Naive thymus-derived CD4-positive, alpha-beta T cell (primary cell): ENCODE measurements around the gene DUSP8. TPM values are rescaled to one million over a fixed set of nuclear protein-coding genes. Genes with fewer than 3 reads are reported as not detected.

ENCODE experiments used
- ATAC-seq: fragments of 150-1000 bp; cut with Tn5 transposase; 2 replicates; pipeline ENCODE4 v1.10.0; 2021; ENCODE audit warnings: mild to moderate bottlenecking, moderate library complexity
- CTCF ChIA-PET: fragments of 350-600 bp; sonication (Branson Sonifier 250); formaldehyde crosslinking; loops from one replicate; lab custom pipeline; 2021; ENCODE audit warnings: antibody characterized with exemption; lab: Charles Lee
- POLR2A ChIA-PET: fragments of 350-600 bp; sonication (Branson Sonifier 250); formaldehyde crosslinking; loops from one replicate; lab custom pipeline; 2021; ENCODE audit warnings: antibody characterized with exemption, inconsistent platforms; lab: Charles Lee
- DNase-seq, 9 donors: peaks; one replicate each; pipeline versions ENCODE4 v3.0.0 to v3.0.0-alpha.2; 2020 to 2022; ENCODE audit warnings: mixed read lengths in 1 of 9
- H3K27ac ChIP-seq: one replicate; pipeline ENCODE4 v1.7.0; 2013; ENCODE audit warnings: mild to moderate bottlenecking, low read depth, low read length, moderate library complexity
- H3K27me3 ChIP-seq, 2 donors: one replicate each; pipeline ENCODE4 v1.7.0; 2013; ENCODE audit warnings: low read length in 2 of 2, mild to moderate bottlenecking in 2 of 2, moderate library complexity in 2 of 2; ENCODE audit not compliant: control insufficient read depth in 2 of 2, insufficient read depth in 2 of 2
- H3K36me3 ChIP-seq, 3 experiments: 1 replicate in 2 of 3; 2 replicates in 1 of 3; pipeline ENCODE4 v1.7.0; 2013; ENCODE audit warnings: low read length in 3 of 3, mild to moderate bottlenecking in 3 of 3, moderate library complexity in 1 of 3; ENCODE audit not compliant: insufficient read depth in 3 of 3, control insufficient read depth in 2 of 3
- H3K4me1 ChIP-seq, 2 donors: one replicate each; pipeline ENCODE4 v1.7.0; 2013; ENCODE audit warnings: low read length in 2 of 2, mild to moderate bottlenecking in 2 of 2, moderate library complexity in 1 of 2; ENCODE audit not compliant: control insufficient read depth in 2 of 2, insufficient read depth in 2 of 2
- H3K4me3 ChIP-seq: 2 replicates; pipeline ENCODE4 v1.7.0; 2013; ENCODE audit warnings: mild to moderate bottlenecking, low read length
- H3K9me3 ChIP-seq, 3 experiments: 1 replicate in 2 of 3; 2 replicates in 1 of 3; pipeline ENCODE4 v1.7.0; 2013; ENCODE audit warnings: low read length in 3 of 3; ENCODE audit not compliant: control insufficient read depth in 2 of 3
- H3K27ac Mint-ChIP-seq, 9 donors: one replicate each; pipeline ENCODE4 v1.8.0; 2020 to 2022; ENCODE audit warnings: mixed read lengths in 9 of 9, mild to moderate bottlenecking in 8 of 9, moderate library complexity in 5 of 9, inconsistent platforms in 2 of 9
- H3K27me3 Mint-ChIP-seq, 5 donors: one replicate each; pipeline ENCODE4 v1.8.0; 2021 to 2022; ENCODE audit warnings: mixed read lengths in 5 of 5, mild to moderate bottlenecking in 1 of 5
- H3K36me3 Mint-ChIP-seq, 5 donors: one replicate each; pipeline ENCODE4 v1.8.0; 2020 to 2022; ENCODE audit warnings: mixed read lengths in 5 of 5, mild to moderate bottlenecking in 3 of 5, inconsistent platforms in 1 of 5
- H3K4me1 Mint-ChIP-seq, 7 donors: one replicate each; pipeline ENCODE4 v1.8.0; 2020 to 2022; ENCODE audit warnings: mixed read lengths in 7 of 7, mild to moderate bottlenecking in 3 of 7, inconsistent platforms in 1 of 7
- H3K4me3 Mint-ChIP-seq, 10 donors: one replicate each; pipeline ENCODE4 v1.8.0; 2020 to 2022; ENCODE audit warnings: mild to moderate bottlenecking in 10 of 10, mixed read lengths in 10 of 10, moderate library complexity in 6 of 10, inconsistent platforms in 2 of 10
- H3K9me3 Mint-ChIP-seq, 11 donors: one replicate each; pipeline ENCODE4 v1.8.0; 2020 to 2022; ENCODE audit warnings: mixed read lengths in 11 of 11, mild to moderate bottlenecking in 4 of 11, inconsistent platforms in 1 of 11, moderate library complexity in 1 of 11
- intact Hi-C, 2 donors: fragments of 100-400 bp; cut with micrococcal nuclease; formaldehyde crosslinking; loops; one replicate each; pipeline ENCODE4 v1.15.1; 2023
- polyA plus RNA-seq, 2 donors: library from polyadenylated mRNA; unstranded; fragments of 300-500 nt; fragmentation: Illumina TruSeq; gene quantifications; one replicate each; pipeline ENCODE4 v1.2.3, GENCODE V29; 2021
- total RNA-seq, 6 experiments: library from RNA in 5 of 6; stranded (reverse) in 5 of 6; gene quantifications; 1 replicate in 5 of 6; 2 replicates in 1 of 6; pipeline ENCODE4 v1.2.3 and lab custom pipeline; 2021 to 2026

Gene DUSP8
- total and polyA plus RNA-seq, 7 experiments from 2014 or later, result 0.22 to 79.3 (median 3.9) TPM

DNA sequence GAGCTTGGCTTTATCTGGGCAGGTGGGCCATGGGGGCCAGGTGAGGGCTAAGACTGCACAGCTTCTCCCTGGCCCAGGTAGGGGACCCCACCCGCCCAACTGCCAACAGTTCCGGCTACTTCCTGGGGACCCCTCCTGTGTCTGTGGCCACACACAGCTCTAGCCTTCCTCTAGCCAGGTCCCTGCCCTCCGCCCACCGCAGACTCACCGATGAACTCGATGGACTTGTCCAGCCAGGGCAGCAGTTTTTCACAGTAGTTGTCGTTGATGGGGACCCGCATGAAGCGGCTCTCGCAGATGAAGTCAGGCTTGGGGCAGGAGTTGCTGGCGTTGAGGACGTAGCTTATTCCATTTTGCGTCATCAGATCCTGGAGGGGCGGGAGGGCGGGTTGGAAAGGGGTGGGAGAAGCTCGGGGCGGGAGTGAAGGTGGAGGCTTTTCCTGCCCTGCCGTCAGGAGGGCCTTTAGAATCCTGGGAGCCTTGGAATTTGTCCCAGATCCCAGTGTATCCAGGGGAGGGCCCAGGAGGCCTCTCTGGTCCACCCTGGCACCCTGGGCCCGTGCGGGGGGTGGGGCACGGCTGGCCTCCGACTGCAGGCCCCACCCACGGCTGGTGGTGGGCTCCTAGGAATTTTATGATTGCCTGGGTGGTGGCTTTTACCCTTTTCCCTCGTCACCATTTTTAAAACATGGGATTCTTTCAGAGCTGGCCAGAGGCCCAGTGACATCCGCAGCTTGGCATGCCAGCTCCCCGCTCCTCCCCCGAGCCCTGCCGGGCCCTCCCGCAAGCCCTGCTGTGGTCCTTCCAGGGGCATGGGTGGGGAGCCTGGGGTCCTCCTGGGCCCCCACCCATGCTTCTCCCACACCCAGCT is 13.9 kb downstream of the DUSP8 start:
- DNase-seq (peak in 1 of 9 donors; percentile 7), ATAC-seq (no peak)
- no peaks in the 10 kb centered on the region for H3K4me1 ChIP-seq
- H3K4me1 Mint-ChIP-seq, result peaks cover 0 to 3% (median 0%) of the 10 kb centered on the region in 7 donors
- POLR2A ChIA-PET, result interaction anchor here (1.1 kb wide), 1 partner anchor 9 kb away, joined by 4 read pairs; no protein-coding TSS in a partner anchor
- H3K9me3 ChIP-seq, result no peaks in the 10 kb centered on the region
- intact Hi-C loops, result no loop called here
- CTCF ChIA-PET, result no interaction called here
- H3K27me3 ChIP-seq, result no peaks in the 10 kb centered on the region
- H3K27ac Mint-ChIP-seq, result peak overlapping the region in 2 of 9 donors; percentile 33 to 67
- H3K4me3 Mint-ChIP-seq, result no peak overlapping the region
- peaks cover 0 to 4% (median 0%) of the 10 kb centered on the region in 5 donors for H3K36me3 Mint-ChIP-seq
- no peaks in the 10 kb centered on the region for H3K9me3 Mint-ChIP-seq
- H3K36me3 ChIP-seq, result peaks cover 0 to 28% (median 0%) of the 10 kb centered on the region in 3 experiments
- H3K27ac ChIP-seq, result no peak overlapping the region
- no peak overlapping the region for H3K4me3 ChIP-seq
- peaks cover 0 to 4% (median 0%) of the 10 kb centered on the region in 5 donors for H3K27me3 Mint-ChIP-seq

DNA sequence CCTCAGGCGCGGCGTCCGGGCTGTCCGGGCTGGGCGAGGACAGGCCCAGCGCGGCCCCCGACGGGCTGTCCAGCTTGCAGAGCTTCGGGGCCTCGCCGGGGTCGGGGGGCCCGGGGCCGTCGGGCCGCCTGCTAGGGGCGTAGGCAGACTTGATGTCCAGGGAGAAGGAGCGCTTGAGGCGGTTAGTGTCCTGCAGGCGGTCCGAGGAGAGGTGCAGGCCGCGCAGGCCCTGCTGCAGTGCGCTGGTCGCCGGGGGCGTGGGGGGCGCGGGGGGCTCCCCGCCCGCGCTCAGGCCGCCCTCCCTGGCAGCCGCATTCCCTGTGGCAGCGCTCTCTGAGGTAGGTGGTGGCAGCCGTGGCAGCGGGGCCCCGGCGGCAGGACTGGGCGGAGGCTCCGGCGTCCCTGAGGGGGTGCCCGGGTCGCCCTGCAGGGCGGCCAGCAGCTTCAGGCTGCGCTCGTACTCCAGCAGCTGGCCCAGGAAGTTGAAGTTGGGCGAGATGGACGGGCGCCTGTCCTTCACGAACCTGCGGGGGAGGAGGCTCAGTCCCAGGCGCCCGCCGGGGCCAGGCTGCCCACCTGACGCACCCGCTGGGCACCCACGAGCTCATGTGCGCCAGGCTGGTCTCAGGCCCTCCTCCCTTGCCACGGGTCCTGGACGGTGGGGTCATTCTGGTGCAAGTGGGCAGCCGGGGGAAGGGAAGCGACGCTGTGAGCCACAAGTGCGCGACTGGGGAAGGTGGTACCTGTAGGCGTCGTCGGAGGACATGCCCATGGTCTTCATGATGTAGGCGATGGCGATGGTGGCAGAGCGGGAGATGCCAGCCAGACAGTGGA is 14.8 kb downstream of the DUSP8 start:
- intact Hi-C loops, result no loop called here
- Mint-ChIP-seq H3K27me3 (peaks cover 0 to 4% (median 0%) of the 10 kb centered on the region in 5 donors), H3K36me3 (peaks cover 0 to 4% (median 0%) of the 10 kb centered on the region in 5 donors), H3K4me3 (no peak overlapping the region), H3K27ac (peak overlapping the region in 2 of 9 donors; percentile 33 to 43), H3K9me3 (no peaks in the 10 kb centered on the region), H3K4me1 (peaks cover 0 to 3% (median 0%) of the 10 kb centered on the region in 7 donors)
- ChIA-PET POLR2A (interaction anchor here (1.1 kb wide), 1 partner anchor 10 kb away, joined by 4 read pairs; no protein-coding TSS in a partner anchor), CTCF (no interaction called here)
- ATAC-seq (no peak), DNase-seq (peak in 1 of 9 donors; percentile 7)
- H3K9me3 ChIP-seq, result no peaks in the 10 kb centered on the region
- H3K4me3 ChIP-seq, result no peak overlapping the region
- H3K27ac ChIP-seq, result no peak overlapping the region
- H3K36me3 ChIP-seq, result peaks cover 0 to 21% (median 0%) of the 10 kb centered on the region in 3 experiments
- no peaks in the 10 kb centered on the region for H3K4me1 ChIP-seq
- no peaks in the 10 kb centered on the region for H3K27me3 ChIP-seq

DNA sequence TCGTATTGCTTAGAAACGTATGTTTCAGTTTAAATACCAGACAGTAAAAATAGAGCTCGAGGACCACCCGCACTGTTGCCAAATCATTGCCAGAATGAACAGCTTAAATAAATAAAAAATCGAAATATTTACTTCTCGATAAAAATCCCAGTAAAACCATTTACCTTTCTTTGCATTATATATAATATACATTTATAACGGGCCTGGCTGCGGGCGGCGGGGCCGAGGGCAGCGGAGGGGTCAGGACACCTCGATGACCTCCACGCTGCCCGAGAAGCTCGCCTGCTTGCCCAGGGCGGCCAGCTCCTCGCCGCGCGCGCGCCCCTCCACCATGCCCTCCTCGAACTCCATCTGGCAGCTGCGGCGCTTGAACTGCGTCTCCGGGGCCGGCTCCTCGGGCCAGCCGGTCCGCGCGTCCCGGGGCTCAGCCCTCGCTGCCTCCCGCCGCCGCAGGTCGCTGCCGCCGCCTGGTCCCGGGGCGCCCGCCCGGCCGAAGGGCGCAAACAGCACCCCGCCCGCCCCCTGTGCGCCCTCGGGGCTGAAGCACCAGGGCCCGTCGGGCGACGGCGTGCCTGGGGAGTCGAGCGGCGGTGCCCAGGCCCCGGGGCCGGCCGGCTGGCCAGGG is 15.7 kb downstream of the DUSP8 start:
- DNase-seq, result no peak
- Histone ChIP-seq H3K36me3 (peaks cover 0 to 14% (median 0%) of the 10 kb centered on the region in 3 experiments), H3K4me1 (no peaks in the 10 kb centered on the region), H3K27ac (no peak overlapping the region), H3K4me3 (no peak overlapping the region), H3K9me3 (no peaks in the 10 kb centered on the region), H3K27me3 (no peaks in the 10 kb centered on the region)
- no peak overlapping the region for H3K4me3 Mint-ChIP-seq
- no peak for ATAC-seq
- no peaks in the 10 kb centered on the region for H3K9me3 Mint-ChIP-seq
- no peak overlapping the region for H3K27ac Mint-ChIP-seq
- H3K4me1 Mint-ChIP-seq, result no peaks in the 10 kb centered on the region
- H3K27me3 Mint-ChIP-seq, result peaks cover 0 to 7% (median 0%) of the 10 kb centered on the region in 5 donors
- ChIA-PET CTCF (no interaction called here), POLR2A (no interaction called here)
- H3K36me3 Mint-ChIP-seq, result peaks cover 0 to 4% (median 0%) of the 10 kb centered on the region in 5 donors
- intact Hi-C loops, result no loop called here

DNA sequence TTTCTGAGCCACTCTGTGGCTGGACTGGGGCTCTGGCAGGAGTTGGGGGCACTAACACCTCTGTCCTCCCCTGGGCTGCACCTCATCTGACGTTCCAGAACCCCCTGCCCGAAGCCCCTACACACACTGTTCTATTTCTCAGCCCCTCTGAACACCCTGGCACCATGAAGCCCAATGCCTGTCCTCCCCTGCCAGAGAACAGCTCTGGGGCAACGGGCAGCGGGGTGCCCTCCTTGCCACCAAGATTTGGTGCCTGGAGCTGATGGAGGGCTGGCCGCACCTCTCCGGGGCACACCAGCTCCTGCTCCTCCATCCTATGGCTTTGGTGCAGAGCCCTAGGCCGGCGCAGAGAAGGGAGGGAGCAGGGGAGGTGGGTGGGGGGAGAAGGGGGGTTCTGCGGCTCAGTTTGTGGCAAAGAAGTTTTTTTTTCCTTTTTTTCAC is 16.3 kb downstream of the DUSP8 start:
- Histone ChIP-seq H3K36me3 (peaks cover 0 to 13% (median 0%) of the 10 kb centered on the region in 3 experiments), H3K4me3 (no peak overlapping the region), H3K27me3 (no peaks in the 10 kb centered on the region), H3K27ac (no peak overlapping the region), H3K9me3 (no peaks in the 10 kb centered on the region), H3K4me1 (no peaks in the 10 kb centered on the region)
- H3K36me3 Mint-ChIP-seq, result peaks cover 0 to 4% (median 0%) of the 10 kb centered on the region in 5 donors
- CTCF ChIA-PET, result interaction anchor here (0.7 kb wide), 1 partner anchor 18 kb away, joined by 3 read pairs; no protein-coding TSS in a partner anchor
- H3K27me3 Mint-ChIP-seq, result peaks cover 0 to 7% (median 0%) of the 10 kb centered on the region in 5 donors
- ATAC-seq, result no peak
- no peaks in the 10 kb centered on the region for H3K9me3 Mint-ChIP-seq
- intact Hi-C loops, result no loop called here
- peak overlapping the region in 1 of 10 donors; percentile 14 for H3K4me3 Mint-ChIP-seq
- H3K4me1 Mint-ChIP-seq, result no peaks in the 10 kb centered on the region
- peak overlapping the region in 1 of 9 donors; percentile 43 for H3K27ac Mint-ChIP-seq
- POLR2A ChIA-PET, result interaction anchor here (1.0 kb wide), 1 partner anchor 24 kb away, joined by 4 read pairs; no protein-coding TSS in a partner anchor
- DNase-seq, result no peak

DNA sequence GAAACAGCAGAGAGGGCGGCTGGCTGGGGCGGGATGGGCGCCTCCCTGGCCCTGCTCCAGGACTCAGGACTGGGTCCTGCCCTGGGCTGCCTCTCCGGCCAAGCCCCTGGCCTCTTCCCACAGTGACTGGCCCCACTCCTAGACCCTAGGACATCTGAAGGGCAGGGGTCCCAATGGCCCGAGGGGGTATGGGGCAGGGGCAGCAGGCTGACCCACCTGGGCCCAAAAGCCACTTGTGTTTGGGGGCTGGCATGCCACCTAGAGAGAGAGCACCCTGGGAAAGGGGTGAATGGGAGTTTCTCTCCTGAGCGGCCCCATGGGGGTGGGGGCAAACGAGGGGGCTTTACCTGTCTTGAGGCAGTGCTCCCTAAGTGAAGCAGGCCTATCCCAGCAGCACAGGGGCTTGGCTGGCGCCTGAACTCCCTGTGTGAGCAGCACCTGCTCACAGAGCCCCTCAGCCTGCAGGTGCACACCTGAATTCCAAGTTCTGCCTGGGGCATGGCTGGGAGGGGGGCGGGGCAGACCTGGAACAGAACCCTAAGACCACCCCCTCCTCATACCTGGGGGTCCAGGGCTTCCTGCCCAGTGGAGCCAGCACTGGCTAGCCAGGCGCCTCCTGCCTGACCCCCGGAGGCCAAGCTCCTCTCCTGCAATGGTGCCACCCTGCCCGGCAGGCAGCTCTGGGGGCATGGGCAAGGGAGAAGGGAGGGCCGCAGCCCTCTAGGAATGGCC is 16.9 kb downstream of the DUSP8 start:
- Mint-ChIP-seq H3K27ac (no peak overlapping the region), H3K27me3 (peaks cover 0 to 7% (median 5%) of the 10 kb centered on the region in 5 donors), H3K4me1 (no peaks in the 10 kb centered on the region), H3K36me3 (peaks cover 0 to 4% (median 0%) of the 10 kb centered on the region in 5 donors), H3K4me3 (no peak overlapping the region), H3K9me3 (no peaks in the 10 kb centered on the region)
- Histone ChIP-seq H3K4me3 (no peak overlapping the region), H3K27ac (no peak overlapping the region), H3K27me3 (no peaks in the 10 kb centered on the region), H3K36me3 (peaks cover 0 to 13% (median 0%) of the 10 kb centered on the region in 3 experiments), H3K4me1 (no peaks in the 10 kb centered on the region), H3K9me3 (no peaks in the 10 kb centered on the region)
- POLR2A ChIA-PET, result interaction anchor here (1.0 kb wide), 1 partner anchor 25 kb away, joined by 4 read pairs; no protein-coding TSS in a partner anchor
- CTCF ChIA-PET, result interaction anchor here (0.7 kb wide), 1 partner anchor 18 kb away, joined by 3 read pairs; no protein-coding TSS in a partner anchor
- ATAC-seq (no peak), DNase-seq (no peak)
- intact Hi-C loops, result no loop called here
